ENCODE results near the gene CDH4. TPM values are rescaled to one million over a fixed set of nuclear protein-coding genes. Genes with fewer than 3 reads are reported as not detected.

Gene CDH4
- total RNA-seq, 1 experiment from 2014 or later = not detected

- no peak overlapping the region for H3K4me3 ChIP-seq (ENCODE audit: low read depth in 2 of 2, low read length in 2 of 2)
- intact Hi-C loops (cut with micrococcal nuclease; ENCODE audit: unreplicated experiment) (no loop called here), in situ Hi-C loops (cut with HindIII; ENCODE audit: low pct_unique_long_range_greater_than_20kb, low sequenced_read_pairs) (no loop called here)
- no peak overlapping the region for H3K27ac ChIP-seq (ENCODE audit: low read length)
- no peak for TF ChIP-seq REST (IDR thresholded peaks at IDR 0.05; ENCODE audit: insufficient read depth in 1 of 2, low read depth in 2 of 2, low read length in 1 of 2)
- no peak for TF ChIP-seq TCF7L2 (IDR thresholded peaks at IDR 0.05; ENCODE audit: low read depth, low read length)
- TF ChIP-seq SIN3A (IDR thresholded peaks at IDR 0.05; ENCODE audit: borderline replicate concordance, insufficient read depth, low read depth, low read length) = no peak
- TF ChIP-seq POLR2AphosphoS5 (IDR thresholded peaks at IDR 0.05; ENCODE audit: low read depth, low read length) = no peak
- no peak for TF ChIP-seq CTCF (IDR thresholded peaks at IDR 0.05)
- H3K9me3 ChIP-seq (ENCODE audit: control insufficient read depth, insufficient read depth, low read depth, low read length) = no peaks in the 10 kb centered on the region
- no peak for DNase-seq (ENCODE audit: low read depth, low spot score)
- no peaks in the 10 kb centered on the region for H3K36me3 ChIP-seq (ENCODE audit: control insufficient read depth, insufficient read depth, low read length)
- no TSS peak for BruUV-seq (replicated peaks)
- no peaks in the 10 kb centered on the region for H3K4me1 ChIP-seq (ENCODE audit: control insufficient read depth, insufficient read depth, low read length)
- POLR2A ChIA-PET = no interaction called here
- peaks cover 3% of the 10 kb centered on the region; the same call in 1 of the 2 replicates for H3K27me3 ChIP-seq (ENCODE audit: control insufficient read depth, insufficient read depth, low read length)
- ATAC-seq = no peak
- CTCF ChIA-PET = no interaction called here
Measured at GRCh38 chr20:61382194-61382593, 130.1 kb downstream of the CDH4 start.

GRCh38 chr20:61385296-61385695, 133.2 kb downstream of the CDH4 start:
- peaks cover 3% of the 10 kb centered on the region; the same call in 1 of the 2 replicates for H3K27me3 ChIP-seq (ENCODE audit: control insufficient read depth, insufficient read depth, low read length)
- ChIA-PET CTCF (no interaction called here), POLR2A (no interaction called here)
- H3K27ac ChIP-seq (ENCODE audit: low read length) = no peak overlapping the region
- H3K4me3 ChIP-seq (ENCODE audit: low read depth in 2 of 2, low read length in 2 of 2) = no peak overlapping the region
- ATAC-seq (no peak), DNase-seq (ENCODE audit: low read depth, low spot score) (no peak)
- no TSS peak for BruUV-seq (replicated peaks)
- TF ChIP-seq POLR2AphosphoS5 (IDR thresholded peaks at IDR 0.05; ENCODE audit: low read depth, low read length) (no peak), SIN3A (IDR thresholded peaks at IDR 0.05; ENCODE audit: borderline replicate concordance, insufficient read depth, low read depth, low read length) (no peak), TCF7L2 (IDR thresholded peaks at IDR 0.05; ENCODE audit: low read depth, low read length) (no peak), CTCF (IDR thresholded peaks at IDR 0.05) (no peak), REST (IDR thresholded peaks at IDR 0.05; ENCODE audit: insufficient read depth in 1 of 2, low read depth in 2 of 2, low read length in 1 of 2) (no peak)
- H3K4me1 ChIP-seq (ENCODE audit: control insufficient read depth, insufficient read depth, low read length) = no peaks in the 10 kb centered on the region
- intact Hi-C loops (cut with micrococcal nuclease; ENCODE audit: unreplicated experiment) = no loop called here
- H3K9me3 ChIP-seq (ENCODE audit: control insufficient read depth, insufficient read depth, low read depth, low read length) = no peaks in the 10 kb centered on the region
- in situ Hi-C loops (cut with HindIII; ENCODE audit: low pct_unique_long_range_greater_than_20kb, low sequenced_read_pairs) = no loop called here
- no peaks in the 10 kb centered on the region for H3K36me3 ChIP-seq (ENCODE audit: control insufficient read depth, insufficient read depth, low read length)
